ENCODE data around the gene DHRS2. TPM values are rescaled to one million over a fixed set of nuclear protein-coding genes. Genes with fewer than 3 reads are reported as not detected.

The DHRS2 gene
- total RNA-seq, 2 experiments from 2014 or later, result 0.27 TPM; not detected in 1

DNA sequence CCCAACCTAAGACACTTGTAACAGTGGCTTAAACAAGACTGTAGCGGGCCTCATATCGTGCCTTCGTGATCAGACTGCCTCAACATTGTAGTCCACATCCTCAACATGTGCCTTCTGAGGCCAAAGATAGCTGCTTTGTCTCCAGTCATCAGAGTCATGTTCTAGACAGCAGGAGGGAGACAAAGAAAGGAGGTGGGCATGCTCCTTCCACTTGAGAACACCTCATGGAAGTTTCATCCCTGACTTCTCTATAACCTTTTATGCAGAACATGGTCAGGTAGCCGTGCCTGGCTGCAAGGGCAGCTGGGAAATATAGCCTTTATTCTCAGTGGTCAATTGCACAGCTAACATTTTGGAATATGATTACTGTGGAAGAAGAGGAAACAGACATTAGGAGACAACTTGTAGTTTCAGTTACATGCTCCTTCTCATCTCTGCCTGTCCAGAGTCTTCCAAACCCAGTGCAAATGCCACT, 25.3 kb upstream of the DHRS2 start:
- peaks cover 29% of the 10 kb centered on the region for H3K4me1 ChIP-seq (ENCODE audit: insufficient read depth, low read length)
- H3K36me3 Mint-ChIP-seq (ENCODE audit: low read depth), result no peaks in the 10 kb centered on the region
- H3K27me3 ChIP-seq (ENCODE audit: control insufficient read depth in 1 of 2, insufficient read depth in 2 of 2, low read length in 2 of 2), result no peaks in the 10 kb centered on the region
- ATAC-seq (ENCODE audit: poor library complexity) (peak; percentile 55), DNase-seq (peak in 2 of 14 experiments; percentile 15 to 23)
- intact Hi-C loops (cut with DNase I, micrococcal nuclease), result no loop called here
- H3K4me3 Mint-ChIP-seq, result peak overlapping the region; percentile 64
- TF ChIP-seq, protein P1, sequence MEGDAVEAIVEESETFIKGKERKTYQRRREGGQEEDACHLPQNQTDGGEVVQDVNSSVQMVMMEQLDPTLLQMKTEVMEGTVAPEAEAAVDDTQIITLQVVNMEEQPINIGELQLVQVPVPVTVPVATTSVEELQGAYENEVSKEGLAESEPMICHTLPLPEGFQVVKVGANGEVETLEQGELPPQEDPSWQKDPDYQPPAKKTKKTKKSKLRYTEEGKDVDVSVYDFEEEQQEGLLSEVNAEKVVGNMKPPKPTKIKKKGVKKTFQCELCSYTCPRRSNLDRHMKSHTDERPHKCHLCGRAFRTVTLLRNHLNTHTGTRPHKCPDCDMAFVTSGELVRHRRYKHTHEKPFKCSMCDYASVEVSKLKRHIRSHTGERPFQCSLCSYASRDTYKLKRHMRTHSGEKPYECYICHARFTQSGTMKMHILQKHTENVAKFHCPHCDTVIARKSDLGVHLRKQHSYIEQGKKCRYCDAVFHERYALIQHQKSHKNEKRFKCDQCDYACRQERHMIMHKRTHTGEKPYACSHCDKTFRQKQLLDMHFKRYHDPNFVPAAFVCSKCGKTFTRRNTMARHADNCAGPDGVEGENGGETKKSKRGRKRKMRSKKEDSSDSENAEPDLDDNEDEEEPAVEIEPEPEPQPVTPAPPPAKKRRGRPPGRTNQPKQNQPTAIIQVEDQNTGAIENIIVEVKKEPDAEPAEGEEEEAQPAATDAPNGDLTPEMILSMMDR (IDR thresholded peaks at IDR 0.05), result no peak
- H3K36me3 ChIP-seq (ENCODE audit: insufficient read depth, low read length), result no peaks in the 10 kb centered on the region
- peak overlapping the region; percentile 26 to 81 for H3K27ac ChIP-seq (ENCODE audit: low read depth in 1 of 2, low read length in 2 of 2)
- H3K4me1 Mint-ChIP-seq (ENCODE audit: low read depth), result peaks cover 44% of the 10 kb centered on the region
- H3K9me3 Mint-ChIP-seq, result peaks cover 6% of the 10 kb centered on the region
- no peaks in the 10 kb centered on the region for H3K9me3 ChIP-seq (ENCODE audit: control insufficient read depth in 1 of 2, insufficient read depth in 1 of 2, low read length in 2 of 2)
- CTCF ChIA-PET, result interaction anchor here (1.1 kb wide), 1 partner anchor 22 kb away, joined by 4 read pairs; no protein-coding TSS in a partner anchor
- POLR2A ChIA-PET, result interaction anchor here (0.5 to 2.3 kb wide), 6 partner anchors 21 to 290 kb away, joined by 3 to 8 read pairs (median 3); partner anchors contain the start of genes NGDN and PABPN1
- H3K4me3 ChIP-seq (ENCODE audit: low read length), result no peak overlapping the region
- H3K27me3 Mint-ChIP-seq, result no peaks in the 10 kb centered on the region
- H3K27ac Mint-ChIP-seq, result peak overlapping the region; percentile 82

DNA sequence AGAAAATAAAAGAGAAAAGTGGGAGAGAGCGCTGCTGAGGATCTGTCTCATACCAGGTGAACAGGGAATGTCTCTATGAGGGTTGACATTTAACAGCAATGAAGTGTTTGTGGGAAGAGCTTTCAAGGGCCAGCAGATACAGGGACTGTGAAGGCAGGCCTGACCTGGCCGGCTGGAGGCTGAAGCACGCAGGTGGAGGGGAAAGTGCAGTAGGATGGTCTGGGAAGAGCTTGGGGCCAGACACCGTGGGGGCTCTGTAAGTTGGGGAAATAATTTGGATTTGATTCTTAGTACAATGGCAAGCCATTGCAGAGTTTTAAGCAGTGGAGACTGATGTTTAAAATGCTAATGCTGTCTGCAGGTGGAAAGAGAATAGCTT, 23.8 kb upstream of the DHRS2 start:
- Histone ChIP-seq H3K27ac (ENCODE audit: low read depth in 1 of 2, low read length in 2 of 2) (no peak overlapping the region), H3K4me3 (ENCODE audit: low read length) (no peak overlapping the region), H3K9me3 (ENCODE audit: control insufficient read depth in 1 of 2, insufficient read depth in 1 of 2, low read length in 2 of 2) (no peaks in the 10 kb centered on the region), H3K27me3 (ENCODE audit: control insufficient read depth in 1 of 2, insufficient read depth in 2 of 2, low read length in 2 of 2) (no peaks in the 10 kb centered on the region), H3K36me3 (ENCODE audit: insufficient read depth, low read length) (no peaks in the 10 kb centered on the region), H3K4me1 (ENCODE audit: insufficient read depth, low read length) (peaks cover 29% of the 10 kb centered on the region)
- POLR2A ChIA-PET, result no interaction called here
- Mint-ChIP-seq H3K4me1 (ENCODE audit: low read depth) (peaks cover 39% of the 10 kb centered on the region), H3K9me3 (peaks cover 6% of the 10 kb centered on the region), H3K36me3 (ENCODE audit: low read depth) (no peaks in the 10 kb centered on the region), H3K27me3 (no peaks in the 10 kb centered on the region), H3K27ac (peak overlapping the region; percentile 0), H3K4me3 (no peak overlapping the region)
- no peak for ATAC-seq (ENCODE audit: poor library complexity)
- TF ChIP-seq, protein P1 (IDR thresholded peaks at IDR 0.05), result no peak
- intact Hi-C loops (cut with DNase I, micrococcal nuclease), result no loop called here
- DNase-seq, result no peak
- CTCF ChIA-PET, result no interaction called here

DNA sequence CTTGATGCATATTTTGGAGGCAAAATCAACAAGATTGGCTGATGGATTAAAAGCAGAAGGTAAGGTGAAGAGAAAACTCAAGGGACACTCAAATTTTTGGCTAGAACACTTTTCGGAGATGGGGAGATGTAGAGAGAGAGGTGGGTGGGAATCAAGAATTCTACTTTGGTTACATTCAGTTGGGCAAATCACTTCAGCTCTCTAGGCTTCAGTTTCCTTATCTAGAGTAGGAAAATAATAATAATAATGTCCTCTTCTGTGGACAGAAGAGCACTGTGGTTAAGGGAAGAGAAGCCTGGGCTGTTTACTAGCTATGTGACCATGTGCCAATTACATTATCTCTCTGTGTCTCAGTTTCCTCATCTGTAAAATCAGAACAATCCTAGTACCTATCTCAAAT, 23.4 kb upstream of the DHRS2 start:
- ChIA-PET CTCF (no interaction called here), POLR2A (no interaction called here)
- Mint-ChIP-seq H3K4me3 (no peak overlapping the region), H3K27ac (peak overlapping the region; percentile 0), H3K4me1 (ENCODE audit: low read depth) (peaks cover 39% of the 10 kb centered on the region), H3K9me3 (peaks cover 6% of the 10 kb centered on the region), H3K36me3 (ENCODE audit: low read depth) (no peaks in the 10 kb centered on the region), H3K27me3 (no peaks in the 10 kb centered on the region)
- TF ChIP-seq, protein P1 (IDR thresholded peaks at IDR 0.05), result no peak
- DNase-seq (no peak), ATAC-seq (ENCODE audit: poor library complexity) (no peak)
- no peak overlapping the region for H3K4me3 ChIP-seq (ENCODE audit: low read length)
- peaks cover 29% of the 10 kb centered on the region for H3K4me1 ChIP-seq (ENCODE audit: insufficient read depth, low read length)
- no peaks in the 10 kb centered on the region for H3K9me3 ChIP-seq (ENCODE audit: control insufficient read depth in 1 of 2, insufficient read depth in 1 of 2, low read length in 2 of 2)
- H3K36me3 ChIP-seq (ENCODE audit: insufficient read depth, low read length), result no peaks in the 10 kb centered on the region
- H3K27me3 ChIP-seq (ENCODE audit: control insufficient read depth in 1 of 2, insufficient read depth in 2 of 2, low read length in 2 of 2), result no peaks in the 10 kb centered on the region
- H3K27ac ChIP-seq (ENCODE audit: low read depth in 1 of 2, low read length in 2 of 2), result no peak overlapping the region
- intact Hi-C loops (cut with DNase I, micrococcal nuclease), result no loop called here
